K562 (cell line): ENCODE results near the gene RGS5. TPM values are rescaled to one million over a fixed set of nuclear protein-coding genes. Genes with fewer than 3 reads are reported as not detected.

Experiments used
- ATAC-seq: fragments of 200-7000 bp; cut with Tn5 transposase; 3 replicates; pipeline ENCODE4 v1.9.1; 2020; ENCODE audit warnings: moderate library complexity
- BruUV-seq: library from RNA; stranded (reverse); fragments of 400-500 nt; replicated peaks from 2 replicates; lab custom pipeline; 2021; lab: Mats Ljungman, UMichigan
- CTCF ChIA-PET: fragments of 300-600 bp; formaldehyde crosslinking; extraction: SDS; loops from one replicate; lab custom pipeline; 2021; ENCODE audit warnings: low intra/inter-chr PET ratio; lab: Yijun Ruan, JAX
- POLR2A ChIA-PET: fragments of 300-600, 350-650 bp; sonication (Branson Sonifier 250); formaldehyde crosslinking; extraction: SDS; loops from one replicate; lab custom pipeline; 2021; ENCODE audit warnings: antibody characterized with exemption, inconsistent platforms; lab: Yijun Ruan, JAX
- DNase-seq, 4 experiments: peaks; one replicate each; pipeline versions ENCODE4 v3.0.0 to v3.0.0-alpha.2; 2011 to 2018; ENCODE audit warnings: low spot score in 3 of 4, mixed read lengths in 3 of 4; ENCODE audit errors: extremely low read depth in 1 of 4
- FAIRE-seq: peaks from 2 replicates; lab custom pipeline; 2011; peaks lifted over from hg19 to GRCh38; lab: Jason Lieb, UNC
- H2AFZ ChIP-seq: 2 replicates; pipeline ENCODE4 v1.6.0; 2011; ENCODE audit warnings: low read depth, low read length, control low read depth, inconsistent platforms
- H3K27ac ChIP-seq: fragments of 200-600 bp; 3 replicates; pipeline ENCODE4 v1.8.0; 2011; ENCODE audit warnings: low read depth, mild to moderate bottlenecking, control low read depth, inconsistent platforms, low read length, moderate library complexity, mixed read lengths; ENCODE audit errors: extremely low read depth
- H3K27me3 ChIP-seq, 2 experiments: fragments of 300-600 bp in 1 of 2; 2 replicates in 1 of 2; 3 replicates in 1 of 2; pipeline versions ENCODE4 v1.6.0 to v1.8.0; 2011; ENCODE audit warnings: inconsistent platforms in 2 of 2, low read length in 2 of 2, mild to moderate bottlenecking in 1 of 2, mixed read lengths in 1 of 2, moderate library complexity in 1 of 2; ENCODE audit not compliant: control insufficient read depth in 2 of 2, insufficient read depth in 2 of 2
- H3K36me3 ChIP-seq: fragments of 300-600 bp; 3 replicates; pipeline ENCODE4 v1.8.0; 2011; ENCODE audit warnings: mild to moderate bottlenecking, low read length, inconsistent platforms; ENCODE audit not compliant: control insufficient read depth, insufficient read depth
- H3K4me1 ChIP-seq, 2 experiments: fragments of 200-600 bp in 1 of 2; replicated peaks in 1 of 2; 2 replicates in 1 of 2; 3 replicates in 1 of 2; pipeline versions ENCODE4 v1.5.1 to v1.8.0; 2011; ENCODE audit warnings: inconsistent platforms in 2 of 2, low read length in 2 of 2, mild to moderate bottlenecking in 1 of 2, mixed read lengths in 1 of 2, moderate library complexity in 1 of 2; ENCODE audit not compliant: control insufficient read depth in 2 of 2, insufficient read depth in 2 of 2
- H3K4me2 ChIP-seq: 2 replicates; pipeline ENCODE4 v1.6.1; 2011; ENCODE audit warnings: low read length, control low read depth, inconsistent platforms, mixed read lengths; ENCODE audit not compliant: insufficient read depth
- H3K4me3 ChIP-seq: fragments of 200-600 bp; sonication (generic), shearing (Covaris generic); 2 replicates; pipeline ENCODE4 v1.5.1; 2016; ENCODE audit warnings: control low read depth, inconsistent platforms
- H3K79me2 ChIP-seq: fragments of 200-600 bp; 3 replicates; pipeline ENCODE4 v1.8.0; 2011; ENCODE audit warnings: low read length, inconsistent platforms; ENCODE audit not compliant: control insufficient read depth, insufficient read depth
- H3K9ac ChIP-seq, 2 experiments: 2 replicates each; pipeline versions ENCODE4 v1.6.0 to v1.6.1; 2011; ENCODE audit warnings: low read depth in 2 of 2, low read length in 2 of 2, control low read depth in 1 of 2, inconsistent platforms in 1 of 2, mild to moderate bottlenecking in 1 of 2, mixed read lengths in 1 of 2; ENCODE audit not compliant: insufficient read depth in 1 of 2
- H3K9me1 ChIP-seq: one replicate; pipeline ENCODE4 v1.6.0; 2011; ENCODE audit warnings: inconsistent platforms, mild to moderate bottlenecking, low read length, moderate library complexity; ENCODE audit not compliant: control insufficient read depth, insufficient read depth
- H3K9me3 ChIP-seq: replicated peaks from 2 replicates; pipeline ENCODE4 v1.5.1; 2011; ENCODE audit warnings: low read depth, low read length, inconsistent platforms; ENCODE audit not compliant: control insufficient read depth, insufficient read depth
- H4K20me1 ChIP-seq: replicated peaks from 2 replicates; pipeline ENCODE4 v1.6.1; 2011; ENCODE audit warnings: low read length, inconsistent platforms, mixed read lengths; ENCODE audit not compliant: control insufficient read depth, insufficient read depth
- ARNT ChIP-seq, 2 experiments: fragments of 450-650 bp; IDR thresholded peaks; 2 replicates each; pipeline ENCODE4 v1.6.1; 2016; ENCODE audit warnings: mild to moderate bottlenecking in 1 of 2
- ATF3 ChIP-seq, 2 experiments: fragments of 450-650 bp in 1 of 2; sonication (generic) in 1 of 2; formaldehyde crosslinking in 1 of 2; IDR thresholded peaks in 1 of 2; conservative IDR thresholded peaks in 1 of 2; 2 replicates each; pipeline versions ENCODE4 v1.6.1 to v1.8.1; 2016 to 2023; ENCODE audit warnings: mild to moderate bottlenecking in 2 of 2, moderate library complexity in 2 of 2, inconsistent platforms in 1 of 2, missing genetic modification reagents in 1 of 2
- HDAC8 ChIP-seq: fragments of 450-650 bp; IDR thresholded peaks from 2 replicates; pipeline ENCODE4 v1.6.1; 2016; ENCODE audit warnings: mild to moderate bottlenecking, missing genetic modification characterization, moderate library complexity, missing compliant biosample characterization
- HMG20B ChIP-seq: fragments of 250-450 bp; sonication (Bioruptor Pico); IDR thresholded peaks from 2 replicates; pipeline ENCODE4 v1.5.0; 2021; ENCODE audit warnings: mild to moderate bottlenecking
- HNRNPK ChIP-seq: fragments of 200-400 bp; formaldehyde crosslinking; IDR thresholded peaks from one replicate; pipeline ENCODE4 v1.6.1; 2018; ENCODE audit warnings: mild to moderate bottlenecking, low read depth, low read length; ENCODE audit not compliant: poor library complexity, severe bottlenecking
- PHTF2 ChIP-seq: fragments of 250-450 bp; sonication (Bioruptor Pico); IDR thresholded peaks from 2 replicates; pipeline ENCODE4 v1.5.0; 2021; ENCODE audit warnings: mild to moderate bottlenecking
- RNF219 ChIP-seq: fragments of 250-450 bp; sonication (Bioruptor Pico); IDR thresholded peaks from 2 replicates; pipeline ENCODE4 v1.5.0; 2022; ENCODE audit warnings: mild to moderate bottlenecking
- STAG1 ChIP-seq: sonication (generic); formaldehyde crosslinking; IDR thresholded peaks from 2 replicates; pipeline ENCODE4 v1.5.0; 2020; ENCODE audit warnings: missing genetic modification reagents, borderline replicate concordance
- TCF7L2 ChIP-seq: fragments of 150-350 bp; IDR thresholded peaks from 2 replicates; pipeline ENCODE4 v1.6.1; 2016; ENCODE audit warnings: low read depth, mild to moderate bottlenecking, low read length, moderate library complexity
- ZNF175 ChIP-seq: fragments of 200-800 bp; sonication (Bioruptor generic); IDR thresholded peaks from 2 replicates; pipeline ENCODE4 v1.6.1; 2016; ENCODE audit warnings: low read depth, mild to moderate bottlenecking, missing genetic modification characterization, missing compliant biosample characterization
- ZNF282 ChIP-seq: sonication (generic); formaldehyde crosslinking; IDR thresholded peaks from 2 replicates; pipeline ENCODE4 v1.8.1; 2023; ENCODE audit warnings: missing genetic modification reagents
- ZNF408 ChIP-seq: fragments of 250-450 bp; sonication (Bioruptor Pico); IDR thresholded peaks from 2 replicates; pipeline ENCODE4 v1.4.0; 2020; ENCODE audit warnings: low read depth, mild to moderate bottlenecking, moderate library complexity
- ZNF766 ChIP-seq: fragments of 200-800 bp; sonication (Bioruptor generic); conservative IDR thresholded peaks from 2 replicates; pipeline ENCODE4 v1.6.1; 2016; ENCODE audit warnings: missing genetic modification characterization, missing compliant biosample characterization
- WGBS: fragments of 100-300 bp; shearing (Covaris generic); methylation state at CpG from one replicate; pipeline ENCODE4 v1.1.6; 2016; ENCODE audit warnings: low coverage, mixed read lengths; ENCODE audit not compliant: insufficient coverage; ENCODE audit errors: missing lambda C conversion rate; 5-methylcytosine and 5-hydroxymethylcytosine counted together
- in situ Hi-C: fragments of 300-500 bp; cut with MboI; formaldehyde crosslinking; loops from 4 replicates; pipeline ENCODE4 v1.15.0; 2018; ENCODE audit warnings: inconsistent platforms, mixed read lengths
- intact Hi-C: fragments of 100-400 bp; cut with micrococcal nuclease; formaldehyde crosslinking; loops from 2 replicates; pipeline ENCODE4 v1.14.2; 2022
- polyA plus RNA-seq, 8 experiments: library from polyadenylated mRNA; depleted of rRNA in 4 of 8; stranded (reverse) in 5 of 8; unstranded in 3 of 8; fragments of >200 nt; fragmentation: Nextera tagmentation in 2 of 8; fragmentation: Illumina TruSeq in 1 of 8; extraction: Ambion mirVana in 2 of 8; extraction: Trizol in 1 of 8; gene quantifications; 2 replicates each; pipeline versions ENCODE4 v1.2.1 to v1.2.3, GENCODE V29; 2011 to 2014; ENCODE audit warnings: inconsistent platforms in 1 of 8, missing spikeins in 1 of 8
- total RNA-seq, 7 experiments: library from RNA; depleted of rRNA in 6 of 7; stranded (reverse); fragments of >200 nt in 6 of 7; fragmentation: Illumina TruSeq in 2 of 7; extraction: Trizol in 2 of 7; gene quantifications; 2 replicates each; pipeline versions ENCODE4 v1.2.1 to v1.2.3, GENCODE V29; 2011 to 2021; ENCODE audit warnings: low replicate concordance in 1 of 7
- TF ChIP-seq, protein P1 (sequence below): fragments of 250-450 bp; sonication (Bioruptor Pico); IDR thresholded peaks from 2 replicates; pipeline ENCODE4 v1.8.0; 2022; ENCODE audit warnings: inconsistent platforms

Gene RGS5
- total and polyA plus RNA-seq, 9 of the 15 experiments (the other 6 are each of a cell fraction or from before 2014, with no cell fraction given) = 0.71 to 5.3 (median 2.4) TPM

- no peak for TF ChIP-seq ZNF766 (CRISPR knock-in tag)
These were observed 38.7 kb downstream of the RGS5 start (continued) for GRCh38 chr1:163163881-163164582.

DNA sequence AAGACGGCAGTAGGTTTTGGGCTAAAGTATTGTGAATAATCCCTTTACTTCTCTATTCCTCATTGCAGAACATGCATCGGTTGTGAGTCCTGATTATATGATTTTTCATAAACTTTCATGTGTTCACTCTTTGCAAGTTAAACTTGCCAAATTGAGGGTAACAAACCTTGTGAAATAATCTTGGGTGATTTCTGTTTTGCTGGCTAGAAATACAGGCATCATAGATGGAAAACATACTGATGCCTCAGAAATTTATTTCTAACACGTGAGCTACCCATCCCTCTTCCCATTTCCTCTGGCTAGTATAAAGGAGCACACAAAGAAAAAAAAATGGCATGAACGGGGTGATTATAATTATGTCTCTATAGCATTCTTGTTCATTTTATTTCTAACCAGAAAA, 39.6 kb downstream of the RGS5 start:
- no peak overlapping the region for H3K9ac ChIP-seq
- ChIA-PET CTCF (no interaction called here), POLR2A (interaction anchor here (0.6 kb wide), 1 partner anchor 335 kb away, joined by 4 read pairs; no protein-coding TSS in a partner anchor)
- H3K4me1 ChIP-seq = no peaks in the 10 kb centered on the region
- H3K36me3 ChIP-seq = no peaks in the 10 kb centered on the region
- in situ Hi-C loops (no loop called here), intact Hi-C loops (no loop called here)
- WGBS = 0% methylated on average over 4 of the region's 4 CpGs
- no peaks in the 10 kb centered on the region for H3K27me3 ChIP-seq
- no peaks in the 10 kb centered on the region for H4K20me1 ChIP-seq
- no peak for ATAC-seq
- no TSS peak for BruUV-seq
- no peak for FAIRE-seq
- H2AFZ ChIP-seq = no peak overlapping the region
- H3K9me1 ChIP-seq = no peaks in the 10 kb centered on the region
- no peaks in the 10 kb centered on the region for H3K9me3 ChIP-seq
- DNase-seq = no peak
- H3K79me2 ChIP-seq = no peaks in the 10 kb centered on the region
- no peak overlapping the region for H3K4me2 ChIP-seq
- no peak overlapping the region for H3K27ac ChIP-seq
- no peak overlapping the region for H3K4me3 ChIP-seq
- TF ChIP-seq ZNF408 (CRISPR knock-in tag) (no peak), ATF3 (IDR thresholded peaks at IDR 0.05) (no peak), ATF3 (CRISPR knock-in tag; conservative IDR thresholded peaks at IDR 0.05) (no peak), ZNF282 (CRISPR knock-in tag) (no peak), HMG20B (no peak), ARNT (IDR thresholded peaks at IDR 0.05) (no peak), PHTF2 (CRISPR knock-in tag) (no peak), HNRNPK (no peak), RNF219 (CRISPR knock-in tag) (no peak), HDAC8 (no peak), ZNF175 (CRISPR knock-in tag) (no peak), STAG1 (no peak), TCF7L2 (no peak)
- TF ChIP-seq, protein P1, sequence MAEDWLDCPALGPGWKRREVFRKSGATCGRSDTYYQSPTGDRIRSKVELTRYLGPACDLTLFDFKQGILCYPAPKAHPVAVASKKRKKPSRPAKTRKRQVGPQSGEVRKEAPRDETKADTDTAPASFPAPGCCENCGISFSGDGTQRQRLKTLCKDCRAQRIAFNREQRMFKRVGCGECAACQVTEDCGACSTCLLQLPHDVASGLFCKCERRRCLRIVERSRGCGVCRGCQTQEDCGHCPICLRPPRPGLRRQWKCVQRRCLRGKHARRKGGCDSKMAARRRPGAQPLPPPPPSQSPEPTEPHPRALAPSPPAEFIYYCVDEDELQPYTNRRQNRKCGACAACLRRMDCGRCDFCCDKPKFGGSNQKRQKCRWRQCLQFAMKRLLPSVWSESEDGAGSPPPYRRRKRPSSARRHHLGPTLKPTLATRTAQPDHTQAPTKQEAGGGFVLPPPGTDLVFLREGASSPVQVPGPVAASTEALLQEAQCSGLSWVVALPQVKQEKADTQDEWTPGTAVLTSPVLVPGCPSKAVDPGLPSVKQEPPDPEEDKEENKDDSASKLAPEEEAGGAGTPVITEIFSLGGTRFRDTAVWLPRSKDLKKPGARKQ (CRISPR knock-in tag) = no peak
